ENCODE measurements around the gene ALDH3B1. TPM values are rescaled to one million over a fixed set of nuclear protein-coding genes. Genes with fewer than 3 reads are reported as not detected.

The ALDH3B1 gene
- total RNA-seq, 1 experiment from 2014 or later = 28.1 TPM

DNA sequence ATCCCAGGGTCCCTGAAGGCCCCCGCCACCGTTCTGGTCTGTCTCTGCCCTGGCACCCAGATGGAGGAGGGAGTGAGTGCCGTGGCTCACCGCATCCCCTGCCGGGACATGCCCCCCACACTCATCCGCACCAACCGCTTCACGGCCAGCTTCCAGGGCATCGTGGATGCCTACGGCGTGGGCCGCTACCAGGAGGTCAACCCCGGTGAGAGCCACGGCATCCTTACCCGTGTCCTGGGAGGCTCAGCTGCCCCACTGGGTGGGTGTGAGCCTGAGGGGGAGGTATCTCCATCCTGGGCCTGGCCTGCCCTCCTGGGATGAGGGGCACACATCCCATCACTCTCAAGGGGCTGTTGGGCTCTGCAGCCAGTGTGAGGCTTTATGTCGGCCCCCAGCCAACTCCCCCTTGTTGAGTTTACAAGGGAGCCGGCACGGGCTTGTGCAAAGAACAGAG, 34.8 kb downstream of the ALDH3B1 start:
- POLR2A ChIA-PET (ENCODE audit: unreplicated experiment) = no interaction called here
- intact Hi-C loops (cut with micrococcal nuclease) = no loop called here

GRCh38 chr11:68047437-68048290, 37.5 kb downstream of the ALDH3B1 start:
- ATAC-seq = no peak
- POLR2A ChIA-PET (ENCODE audit: unreplicated experiment) = no interaction called here
- Histone ChIP-seq H2AFZ (ENCODE audit: low read length) (no peak overlapping the region), H3K9me3 (ENCODE audit: low read length) (no peaks in the 10 kb centered on the region), H3K9me2 (replicated peaks; ENCODE audit: low read length) (no peaks in the 10 kb centered on the region), H3K4me3 (ENCODE audit: low read length) (no peak overlapping the region), H3K27ac (ENCODE audit: low read length) (no peak overlapping the region), H3K79me2 (ENCODE audit: low read length) (no peaks in the 10 kb centered on the region), H4K20me1 (ENCODE audit: low read length) (no peaks in the 10 kb centered on the region), H3K36me3 (ENCODE audit: low read depth, low read length) (peaks cover 12% of the 10 kb centered on the region; the same call in 1 of the 2 replicates), H3K9ac (ENCODE audit: low read length) (no peak overlapping the region), H3K4me2 (ENCODE audit: low read length) (no peak overlapping the region), H3F3A (ENCODE audit: low read length, unreplicated experiment) (no peaks in the 10 kb centered on the region), H3K4me1 (ENCODE audit: insufficient read depth, low read length) (no peaks in the 10 kb centered on the region), H3K27me3 (ENCODE audit: low read length) (no peaks in the 10 kb centered on the region)
- intact Hi-C loops (cut with micrococcal nuclease) = no loop called here
- no TSS peak for BruUV-seq (replicated peaks)
- TF ChIP-seq EZH2phosphoT487 (IDR thresholded peaks at IDR 0.05; ENCODE audit: borderline replicate concordance, low read length) = no peak
- TF ChIP-seq CTCF (conservative IDR thresholded peaks at IDR 0.05; ENCODE audit: low read depth, low read length) = no peak
- no peak for TF ChIP-seq EZH2 (IDR thresholded peaks at IDR 0.05; ENCODE audit: low read length, unreplicated experiment)
- CTCF ChIA-PET = no interaction called here
- DNase-seq = no peak

More for the DNA sequence above, 34.8 kb downstream of the ALDH3B1 start:
- H3K27ac ChIP-seq (ENCODE audit: low read length) = no peak overlapping the region
- no peaks in the 10 kb centered on the region for H3K9me2 ChIP-seq (replicated peaks; ENCODE audit: low read length)
- no peaks in the 10 kb centered on the region for H3K27me3 ChIP-seq (ENCODE audit: low read length)
- H3K9ac ChIP-seq (ENCODE audit: low read length) = no peak overlapping the region
- no peak overlapping the region for H2AFZ ChIP-seq (ENCODE audit: low read length)
- H3K9me3 ChIP-seq (ENCODE audit: low read length) = no peaks in the 10 kb centered on the region
- H3F3A ChIP-seq (ENCODE audit: low read length, unreplicated experiment) = no peaks in the 10 kb centered on the region
- BruUV-seq (replicated peaks) = no TSS peak
- H3K36me3 ChIP-seq (ENCODE audit: low read depth, low read length) = peaks cover 7% of the 10 kb centered on the region; the same call in 1 of the 2 replicates
- CTCF ChIA-PET = no interaction called here
- H3K4me3 ChIP-seq (ENCODE audit: low read length) = no peak overlapping the region
- H3K4me1 ChIP-seq (ENCODE audit: insufficient read depth, low read length) = peaks cover 10% of the 10 kb centered on the region
- no peak for TF ChIP-seq CTCF (conservative IDR thresholded peaks at IDR 0.05; ENCODE audit: low read depth, low read length)
- no peak for TF ChIP-seq EZH2phosphoT487 (IDR thresholded peaks at IDR 0.05; ENCODE audit: borderline replicate concordance, low read length)
- no peak for TF ChIP-seq EZH2 (IDR thresholded peaks at IDR 0.05; ENCODE audit: low read length, unreplicated experiment)
- peaks cover 19% of the 10 kb centered on the region for H3K79me2 ChIP-seq (ENCODE audit: low read length)
- H3K4me2 ChIP-seq (ENCODE audit: low read length) = no peak overlapping the region
- ATAC-seq (no peak), DNase-seq (no peak)
- no peaks in the 10 kb centered on the region for H4K20me1 ChIP-seq (ENCODE audit: low read length)

Measured in PC-3 (cell line).